HG03060 (cell line): ENCODE data around the gene GPC3.
"Not testable (repeated sequence)": the region's sequence is repeated elsewhere in the genome, so short reads cannot be mapped to it uniquely, and the experiment has no call there.

Experiments
- ATAC-seq: cut with Tn5 transposase; IDR thresholded peaks from one replicate; pipeline ENCODE4 v1.9.1; 2021; ENCODE audit warnings: low read depth, moderate number of reproducible peaks; ENCODE audit not compliant: unreplicated experiment

Gene GPC3

GRCh38 chrX:133792198-133792953 is 193.0 kb downstream of the GPC3 start:
- no peak for ATAC-seq

- ATAC-seq: no peak
These were observed 195.6 kb downstream of the GPC3 start for GRCh38 chrX:133789829-133790228.

GRCh38 chrX:133786382-133786781 is 199.0 kb downstream of the GPC3 start:
- ATAC-seq: no peak

- no peak for ATAC-seq
These were observed 202.1 kb downstream of the GPC3 start for GRCh38 chrX:133783274-133783673.

GRCh38 chrX:133781174-133781573 is 204.2 kb downstream of the GPC3 start:
- ATAC-seq: no peak

DNA sequence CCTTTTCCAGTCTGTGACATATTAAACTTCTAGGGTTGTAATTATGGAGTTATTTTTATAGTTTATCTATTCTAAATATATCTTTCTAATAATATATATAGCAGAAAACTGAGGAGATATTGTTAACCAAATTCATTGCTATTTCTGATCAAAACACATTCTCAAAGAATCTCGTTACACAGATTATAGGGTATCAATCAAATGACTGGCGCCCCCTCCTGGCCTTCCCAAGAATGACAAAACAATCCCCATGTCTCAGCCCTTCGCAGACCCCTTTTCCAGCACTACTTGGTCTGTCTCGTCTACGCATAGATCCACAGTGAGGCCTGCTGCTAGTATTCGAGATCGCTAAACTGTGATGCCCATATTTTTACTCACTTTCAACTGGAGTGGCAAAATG is 209.3 kb downstream of the GPC3 start:
- ATAC-seq: no peak

DNA sequence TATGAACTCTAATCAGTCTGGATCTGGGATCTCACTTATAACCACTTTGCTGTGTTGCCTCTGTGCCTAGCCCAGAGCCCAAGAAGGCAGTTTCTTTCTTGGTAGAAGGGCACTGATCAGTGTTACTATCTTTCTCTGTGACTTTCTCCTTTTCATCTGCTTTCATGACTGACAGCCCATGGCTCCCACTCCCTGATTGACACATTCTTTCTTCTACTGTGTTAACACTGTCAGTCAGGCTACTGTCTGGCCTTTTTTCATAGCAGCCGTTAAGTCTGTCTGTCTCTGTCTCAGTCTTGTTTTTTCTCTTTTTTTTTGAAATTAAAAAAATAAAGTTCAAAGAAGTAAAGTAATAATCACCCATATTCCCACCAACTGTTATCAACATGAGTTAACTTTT is 210.6 kb downstream of the GPC3 start:
- no peak for ATAC-seq

- ATAC-seq: no peak
These were observed 214.2 kb downstream of the GPC3 start for GRCh38 chrX:133771086-133771646.

DNA sequence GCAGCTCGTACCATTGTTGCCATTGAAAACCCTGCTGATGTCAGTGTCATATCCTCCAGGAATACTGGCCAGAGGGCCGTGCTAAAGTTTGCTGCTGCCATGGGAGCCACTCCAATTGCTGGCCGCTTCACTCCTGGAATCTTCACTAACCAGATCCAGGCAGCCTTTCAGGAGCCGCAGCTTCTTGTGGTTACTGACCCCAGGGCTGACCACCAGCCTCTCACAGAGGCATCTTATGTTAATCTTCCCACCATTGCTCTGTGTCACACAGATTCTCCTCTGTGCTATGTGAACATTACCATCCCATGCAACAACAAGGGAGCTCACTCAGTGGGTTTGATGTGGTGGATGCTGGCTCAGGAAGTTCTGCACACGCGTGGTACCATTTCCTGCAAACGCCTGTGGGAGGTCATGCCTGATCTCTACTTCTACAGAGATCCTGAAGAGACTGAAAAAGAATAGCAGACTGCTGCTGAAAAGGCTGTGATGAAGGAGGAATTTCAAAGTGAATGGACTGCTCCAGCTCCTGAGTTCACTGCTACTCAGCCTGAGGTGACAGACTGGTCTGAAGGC is 222.3 kb downstream of the GPC3 start:
- not testable (repeated sequence) for ATAC-seq

GRCh38 chrX:133754657-133755056 is 230.7 kb downstream of the GPC3 start:
- ATAC-seq: no peak

DNA sequence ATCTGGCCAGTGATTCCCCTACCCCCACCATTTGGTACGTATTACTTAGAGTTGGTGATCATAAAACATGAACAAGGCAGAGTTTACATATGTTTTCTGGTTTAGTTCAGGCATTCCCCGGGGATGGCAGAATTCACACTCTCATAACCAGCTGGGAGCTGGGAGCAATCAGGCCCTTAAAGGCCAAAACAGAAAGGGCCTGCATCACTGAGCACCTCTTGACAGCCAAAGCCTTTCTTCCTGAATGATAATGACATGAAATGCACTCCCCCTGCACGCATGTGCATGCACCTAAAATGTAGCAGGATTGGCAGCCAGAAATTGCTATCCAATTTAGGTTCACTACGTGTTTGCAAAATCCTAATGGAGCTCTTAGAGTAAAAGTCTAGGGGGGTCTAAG is 235.4 kb downstream of the GPC3 start:
- ATAC-seq: no peak

- no peak for ATAC-seq
These were observed 236.0 kb downstream of the GPC3 start for GRCh38 chrX:133749370-133749769.

GRCh38 chrX:133747196-133747595 is 238.2 kb downstream of the GPC3 start:
- ATAC-seq: no peak

DNA sequence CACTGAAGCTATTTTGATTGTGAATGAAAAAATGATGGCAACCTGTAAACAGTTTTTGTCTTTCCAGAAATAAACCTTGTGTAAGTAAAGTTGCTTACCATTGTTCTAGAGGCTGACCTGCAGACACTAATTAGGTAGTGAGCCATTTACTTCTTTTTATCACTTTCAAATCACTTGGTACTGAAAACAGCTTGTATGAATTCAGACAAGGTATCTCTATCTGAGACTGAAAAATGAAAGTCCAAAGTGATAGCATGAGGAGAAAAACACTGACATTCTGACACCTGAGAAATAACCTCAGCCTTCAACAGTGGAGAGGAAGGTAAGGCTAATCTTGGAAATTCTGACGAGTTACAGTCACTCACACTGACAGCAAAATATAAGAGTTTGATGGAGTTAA is 238.8 kb downstream of the GPC3 start:
- ATAC-seq: no peak

DNA sequence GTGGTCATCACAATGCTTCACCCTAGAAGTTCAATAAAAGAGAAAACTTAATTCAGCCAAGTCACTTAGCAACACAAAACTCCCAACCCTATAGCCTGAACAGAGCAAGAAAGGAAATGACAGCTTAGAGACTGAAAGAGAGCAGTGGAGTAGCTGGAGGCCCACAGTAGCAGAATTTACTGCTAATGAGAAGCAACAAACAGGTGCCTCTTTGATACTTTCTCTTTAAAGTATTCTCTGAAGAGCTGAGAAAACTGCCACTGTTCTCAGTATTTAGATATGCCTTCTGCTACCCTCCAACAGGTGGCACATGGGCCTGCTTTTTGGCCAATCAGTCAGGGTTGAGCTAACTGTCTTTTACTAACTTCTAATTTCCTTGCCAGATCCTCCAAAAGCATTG is 240.0 kb downstream of the GPC3 start:
- no peak for ATAC-seq

DNA sequence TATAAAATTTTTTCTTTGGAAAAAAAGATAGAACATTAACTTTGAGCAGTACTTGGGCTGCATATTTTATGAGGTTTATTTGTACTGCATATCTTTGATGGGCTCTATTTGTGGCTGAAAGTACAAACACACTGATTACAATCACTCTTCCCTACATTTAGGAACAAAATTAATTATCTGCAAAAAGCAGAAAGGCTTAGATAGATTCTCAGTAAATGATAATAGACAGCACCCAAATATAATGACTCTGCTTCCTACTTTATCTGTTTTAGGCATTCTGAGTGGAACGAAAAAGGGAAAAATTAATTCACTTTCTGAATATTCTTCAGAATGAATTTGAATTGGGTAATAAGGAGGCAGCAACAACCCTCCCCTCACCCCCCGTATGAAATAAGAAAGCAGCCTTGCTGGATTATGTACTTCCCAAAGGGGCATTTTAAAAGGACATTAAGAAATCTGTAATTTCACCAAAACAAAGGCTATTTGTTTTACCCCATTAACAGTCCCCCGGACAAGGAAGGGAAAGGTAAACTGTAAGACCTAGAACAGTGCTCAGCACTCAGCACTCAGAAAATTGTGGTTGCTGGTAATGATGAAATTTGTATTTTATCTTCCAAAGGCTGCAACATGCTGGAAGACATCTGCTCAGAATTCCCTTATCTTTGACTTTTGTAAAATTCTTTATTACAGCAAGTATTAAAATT is 242.6 kb downstream of the GPC3 start:
- ATAC-seq: no peak

GRCh38 chrX:133741303-133741702 is 244.1 kb downstream of the GPC3 start:
- ATAC-seq: no peak

- ATAC-seq: no peak
These were observed 258.8 kb downstream of the GPC3 start for GRCh38 chrX:133726642-133727041.

- ATAC-seq: no peak
These were observed 259.2 kb downstream of the GPC3 start for GRCh38 chrX:133726211-133726630.

- ATAC-seq: no peak
These were observed 261.5 kb downstream of the GPC3 start for GRCh38 chrX:133723930-133724329.

- no peak for ATAC-seq
These were observed 262.6 kb downstream of the GPC3 start for GRCh38 chrX:133722756-133723155.
